Keratinocyte (primary cell): ENCODE data around the gene RP9. TPM values are rescaled to one million over a fixed set of nuclear protein-coding genes. Genes with fewer than 3 reads are reported as not detected.

Experiments used
- DNase-seq: peaks from one replicate; pipeline ENCODE4 v3.0.0-alpha.2; 2011; ENCODE audit warnings: low read depth, missing footprints, low spot score
- FAIRE-seq: peaks from 2 replicates; lab custom pipeline; 2011; peaks lifted over from hg19 to GRCh38; lab: Jason Lieb, UNC
- H2AFZ ChIP-seq: 2 replicates; pipeline ENCODE4 v1.6.0; 2012; ENCODE audit warnings: low read length, control low read depth, inconsistent platforms; ENCODE audit not compliant: control insufficient read depth
- H3K27ac ChIP-seq: 2 replicates; pipeline ENCODE4 v1.5.1; 2011; ENCODE audit warnings: low read length; ENCODE audit not compliant: control insufficient read depth, insufficient read depth
- H3K27me3 ChIP-seq: 3 replicates; pipeline ENCODE4 v1.6.0; 2011; ENCODE audit warnings: low read length; ENCODE audit not compliant: control insufficient read depth, insufficient read depth; ENCODE audit errors: extremely low read depth
- H3K36me3 ChIP-seq, 2 experiments: 2 replicates in 1 of 2; 3 replicates in 1 of 2; pipeline ENCODE4 v1.5.1; 2011; ENCODE audit warnings: low read length in 2 of 2, mild to moderate bottlenecking in 1 of 2; ENCODE audit not compliant: control insufficient read depth in 2 of 2, insufficient read depth in 2 of 2; ENCODE audit errors: extremely low read depth in 1 of 2
- H3K4me1 ChIP-seq: 3 replicates; pipeline ENCODE4 v1.5.1; 2011; ENCODE audit warnings: low read length; ENCODE audit not compliant: control insufficient read depth, insufficient read depth; ENCODE audit errors: extremely low read depth
- H3K4me2 ChIP-seq: 3 replicates; pipeline ENCODE4 v1.6.0; 2011; ENCODE audit warnings: low read depth, low read length; ENCODE audit not compliant: control insufficient read depth, insufficient read depth; ENCODE audit errors: extremely low read depth
- H3K4me3 ChIP-seq, 3 experiments: fragments of 200-600 bp in 1 of 3; sonication (generic) in 1 of 3; 2 replicates in 2 of 3; 3 replicates in 1 of 3; pipeline ENCODE4 v1.5.1; 2011 to 2016; ENCODE audit warnings: low read length in 3 of 3, mild to moderate bottlenecking in 3 of 3, control low read depth in 2 of 3, inconsistent platforms in 1 of 3, low read depth in 1 of 3, mixed read lengths in 1 of 3, mixed run types in 1 of 3, moderate library complexity in 1 of 3; ENCODE audit not compliant: control insufficient read depth in 2 of 3, insufficient read depth in 2 of 3; ENCODE audit errors: extremely low read depth in 1 of 3
- H3K79me2 ChIP-seq: 2 replicates; pipeline ENCODE4 v1.6.0; 2012; ENCODE audit warnings: low read length; ENCODE audit not compliant: control insufficient read depth, insufficient read depth
- H3K9ac ChIP-seq: 3 replicates; pipeline ENCODE4 v1.6.0; 2011; ENCODE audit warnings: low read length; ENCODE audit not compliant: control insufficient read depth, insufficient read depth; ENCODE audit errors: extremely low read depth
- H3K9me1 ChIP-seq: 3 replicates; pipeline ENCODE4 v1.6.0; 2011; ENCODE audit warnings: low read length; ENCODE audit not compliant: control insufficient read depth, insufficient read depth; ENCODE audit errors: extremely low read depth
- H3K9me3 ChIP-seq: 2 replicates; pipeline ENCODE4 v1.5.1; 2012; ENCODE audit warnings: low read depth, low read length; ENCODE audit not compliant: control insufficient read depth
- H4K20me1 ChIP-seq: 3 replicates; pipeline ENCODE4 v1.6.0; 2011; ENCODE audit warnings: low read length; ENCODE audit not compliant: control insufficient read depth, insufficient read depth; ENCODE audit errors: extremely low read depth
- CTCF ChIP-seq, 3 experiments: IDR thresholded peaks in 1 of 3; conservative IDR thresholded peaks in 1 of 3; optimal IDR thresholded peaks in 1 of 3; 2 replicates in 2 of 3; 3 replicates in 1 of 3; pipeline versions ENCODE3 to v1.5.1; 2011; ENCODE audit warnings: low read length in 3 of 3, mild to moderate bottlenecking in 3 of 3, moderate library complexity in 2 of 3, control low read depth in 1 of 3, inconsistent platforms in 1 of 3; ENCODE audit not compliant: insufficient read depth in 2 of 3; ENCODE audit errors: extremely low read depth in 1 of 3
- EZH2 ChIP-seq: IDR thresholded peaks from one replicate; pipeline ENCODE4 v1.6.1; 2012; ENCODE audit warnings: inconsistent platforms, mild to moderate bottlenecking, low read length, moderate library complexity
- dilution Hi-C: fragments of 300-500 bp; cut with MboI; formaldehyde crosslinking; loops from one replicate; pipeline ENCODE4 v1.7.0; 2020; ENCODE audit warnings: low sequenced_read_pairs; ENCODE audit not compliant: extremely low pct_ligation_motif_present
- polyA plus RNA-seq, 5 experiments: library from polyadenylated mRNA; depleted of rRNA in 3 of 5; stranded (reverse) in 3 of 5; stranded (forward) in 1 of 5; unstranded in 1 of 5; fragments of >200 nt; gene quantifications; 1 replicate in 1 of 5; 2 replicates in 3 of 5; 3 replicates in 1 of 5; pipeline versions ENCODE4 v1.2.1 to v1.2.3, GENCODE V29; 2011 to 2012; ENCODE audit warnings: missing spikeins in 2 of 5, low read depth in 1 of 5, low replicate concordance in 1 of 5

Gene RP9
- polyA plus RNA-seq, 1 donor (not counting 4 experiments of a cell fraction or from before 2014, with no cell fraction given) = 17.4 TPM

- no peak for FAIRE-seq
- H3K79me2 ChIP-seq = peaks cover 7% of the 10 kb centered on the region
- dilution Hi-C loops = no loop called here
Measured at GRCh38 chr7:33066771-33067170, 42.4 kb downstream of the RP9 start.

GRCh38 chr7:33065981-33066380 is 43.2 kb downstream of the RP9 start:
- Histone ChIP-seq H4K20me1 (no peaks in the 10 kb centered on the region), H3K27ac (no peak overlapping the region), H3K79me2 (peaks cover 15% of the 10 kb centered on the region), H3K27me3 (no peaks in the 10 kb centered on the region), H3K9ac (no peak overlapping the region), H3K4me1 (peaks cover 11% of the 10 kb centered on the region), H3K4me2 (no peak overlapping the region), H3K9me3 (no peaks in the 10 kb centered on the region), H3K4me3 (no peak overlapping the region), H2AFZ (no peak overlapping the region), H3K36me3 (no peaks in the 10 kb centered on the region), H3K9me1 (no peaks in the 10 kb centered on the region)
- TF ChIP-seq EZH2 = no peak
- no peak for TF ChIP-seq CTCF (optimal IDR thresholded peaks at IDR 0.05 in 1 of 3, IDR thresholded peaks at IDR 0.05 in 1 of 3, conservative IDR thresholded peaks at IDR 0.05 in 1 of 3; ENCODE audit: extremely low read depth in 1 of 3, insufficient read depth in 2 of 3, low read length in 3 of 3)
- FAIRE-seq = no peak
- dilution Hi-C loops = no loop called here
- DNase-seq = no peak

More at GRCh38 chr7:33066771-33067170, 42.4 kb downstream of the RP9 start:
- Histone ChIP-seq H3K4me2 (no peak overlapping the region), H3K9me3 (no peaks in the 10 kb centered on the region), H3K27me3 (no peaks in the 10 kb centered on the region), H3K4me3 (no peak overlapping the region), H3K4me1 (peaks cover 7% of the 10 kb centered on the region), H2AFZ (no peak overlapping the region), H3K36me3 (no peaks in the 10 kb centered on the region), H3K9me1 (no peaks in the 10 kb centered on the region), H4K20me1 (no peaks in the 10 kb centered on the region), H3K9ac (no peak overlapping the region), H3K27ac (no peak overlapping the region)
- DNase-seq = no peak
- TF ChIP-seq EZH2 = no peak
- no peak for TF ChIP-seq CTCF (optimal IDR thresholded peaks at IDR 0.05 in 1 of 3, IDR thresholded peaks at IDR 0.05 in 1 of 3, conservative IDR thresholded peaks at IDR 0.05 in 1 of 3; ENCODE audit: extremely low read depth in 1 of 3, insufficient read depth in 2 of 3, low read length in 3 of 3)
